ENCODE data around the gene IFT57. TPM values are rescaled to one million over a fixed set of nuclear protein-coding genes. Genes with fewer than 3 reads are reported as not detected.

Gene IFT57
- total and polyA plus RNA-seq, 7 experiments from 2014 or later = 18.0 to 48.1 (median 27.4) TPM

- DNase-seq (no peak), ATAC-seq (no peak)
- ChIA-PET CTCF (interaction anchor here (0.5 to 2.0 kb wide), 4 partner anchors 16 to 985 kb away, joined by 3 to 5 read pairs (median 4); no protein-coding TSS in a partner anchor), POLR2A (interaction anchor here (0.7 to 8.5 kb wide), 23 partner anchors 13 to 183 kb away, joined by 3 to 87 read pairs (median 4); no protein-coding TSS in a partner anchor)
- Mint-ChIP-seq H3K27me3 (no peaks in the 10 kb centered on the region), H3K4me1 (peaks cover 27 to 81% (median 62%) of the 10 kb centered on the region in 7 donors), H3K4me3 (peak overlapping the region; percentile 93 to 99 (median 97)), H3K36me3 (peaks cover 0 to 2% (median 0%) of the 10 kb centered on the region in 5 donors), H3K27ac (peak overlapping the region; percentile 95 to 100 (median 99)), H3K9me3 (no peaks in the 10 kb centered on the region)
- Histone ChIP-seq H3K4me1 (ENCODE audit: control insufficient read depth in 2 of 2, insufficient read depth in 2 of 2, low read length in 2 of 2) (peaks cover 21 to 24% of the 10 kb centered on the region in 2 donors), H3K27ac (ENCODE audit: low read depth, low read length) (peak overlapping the region; percentile 95), H3K36me3 (ENCODE audit: control insufficient read depth in 2 of 3, insufficient read depth in 3 of 3, low read length in 3 of 3) (no peaks in the 10 kb centered on the region), H3K4me3 (ENCODE audit: low read length) (peak overlapping the region; percentile 59), H3K27me3 (ENCODE audit: control insufficient read depth in 2 of 2, insufficient read depth in 2 of 2, low read length in 2 of 2) (no peaks in the 10 kb centered on the region), H3K9me3 (ENCODE audit: control insufficient read depth in 2 of 3, low read length in 3 of 3) (no peaks in the 10 kb centered on the region)
- intact Hi-C loops (cut with micrococcal nuclease) = loop anchor here (1.0 to 10.0 kb wide), 18 partner anchors 70 to 988 kb away; partner anchors contain the start of genes BBX (in 2 of the 2), TRAT1 (in 2 of the 2), CD47 (in 1 of the 2) and CIP2A (in 1 of the 2)
These were observed 785 bp upstream of the IFT57 start for GRCh38 chr3:108222853-108223565.

DNA sequence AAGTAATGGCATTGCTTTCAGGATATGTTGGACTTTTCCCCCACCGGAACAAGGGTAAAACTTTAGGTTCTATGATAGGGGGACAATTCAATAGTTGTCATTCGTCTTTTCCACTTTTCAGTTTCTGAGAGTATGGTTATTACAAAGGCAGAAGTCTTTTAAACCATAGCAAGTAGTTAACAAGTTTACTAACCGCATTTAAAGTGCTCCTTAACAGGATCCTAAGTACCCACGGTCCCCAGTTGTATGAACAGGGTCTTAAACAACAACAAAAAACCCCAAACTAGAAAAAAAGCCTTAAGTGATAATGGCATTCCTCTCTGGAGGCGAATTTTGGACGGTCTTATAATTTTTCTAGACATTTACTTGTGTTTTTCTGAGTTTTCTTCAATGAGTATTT lies 831 bp downstream of the IFT57 start:
- CTCF ChIA-PET = interaction anchor here (0.7 kb wide), 1 partner anchor 168 kb away, joined by 3 read pairs; no protein-coding TSS in a partner anchor
- H3K4me1 Mint-ChIP-seq = peaks cover 27 to 91% (median 69%) of the 10 kb centered on the region in 7 donors
- DNase-seq = peak in 1 of 9 donors; percentile 15

GRCh38 chr3:108219336-108219735 lies 2.9 kb downstream of the IFT57 start:
- ChIA-PET CTCF (no interaction called here), POLR2A (interaction anchor here (8.5 kb wide), 1 partner anchor 92 kb away, joined by 87 read pairs; no protein-coding TSS in a partner anchor)
- Histone ChIP-seq H3K36me3 (ENCODE audit: control insufficient read depth in 2 of 3, insufficient read depth in 3 of 3, low read length in 3 of 3) (no peaks in the 10 kb centered on the region), H3K4me3 (ENCODE audit: low read length) (no peak overlapping the region), H3K9me3 (ENCODE audit: control insufficient read depth in 2 of 3, low read length in 3 of 3) (no peaks in the 10 kb centered on the region), H3K27ac (ENCODE audit: low read depth, low read length) (peak overlapping the region; percentile 23), H3K4me1 (ENCODE audit: control insufficient read depth in 2 of 2, insufficient read depth in 2 of 2, low read length in 2 of 2) (peaks cover 19 to 21% of the 10 kb centered on the region in 2 donors), H3K27me3 (ENCODE audit: control insufficient read depth in 2 of 2, insufficient read depth in 2 of 2, low read length in 2 of 2) (no peaks in the 10 kb centered on the region)
- Mint-ChIP-seq H3K36me3 (peaks cover 0 to 19% (median 14%) of the 10 kb centered on the region in 5 donors), H3K4me3 (peak overlapping the region in 7 of 10 donors; percentile 2 to 99 (median 95)), H3K9me3 (peaks cover 0 to 5% (median 0%) of the 10 kb centered on the region in 11 donors), H3K27ac (peak overlapping the region in 6 of 9 donors; percentile 5 to 99 (median 65)), H3K27me3 (no peaks in the 10 kb centered on the region), H3K4me1 (peaks cover 28 to 81% (median 66%) of the 10 kb centered on the region in 7 donors)
- DNase-seq (no peak), ATAC-seq (no peak)
- intact Hi-C loops (cut with micrococcal nuclease) = no loop called here

More for the DNA sequence above, 831 bp downstream of the IFT57 start:
- H3K36me3 Mint-ChIP-seq = peaks cover 0 to 8% (median 8%) of the 10 kb centered on the region in 5 donors
- peak overlapping the region; percentile 95 for H3K27ac ChIP-seq (ENCODE audit: low read depth, low read length)
- intact Hi-C loops (cut with micrococcal nuclease) = loop anchor here (5.0 to 10.0 kb wide), 5 partner anchors 234 to 987 kb away; partner anchors contain the start of gene TRAT1 (in 2 of the 2)
- H3K27me3 Mint-ChIP-seq = no peaks in the 10 kb centered on the region
- H3K4me1 ChIP-seq (ENCODE audit: control insufficient read depth in 2 of 2, insufficient read depth in 2 of 2, low read length in 2 of 2) = peaks cover 24% of the 10 kb centered on the region in 2 donors
- no peak for ATAC-seq
- no peaks in the 10 kb centered on the region for H3K27me3 ChIP-seq (ENCODE audit: control insufficient read depth in 2 of 2, insufficient read depth in 2 of 2, low read length in 2 of 2)
- H3K27ac Mint-ChIP-seq = peak overlapping the region; percentile 95 to 100 (median 99)
- H3K36me3 ChIP-seq (ENCODE audit: control insufficient read depth in 2 of 3, insufficient read depth in 3 of 3, low read length in 3 of 3) = no peaks in the 10 kb centered on the region
- H3K4me3 Mint-ChIP-seq = peak overlapping the region; percentile 93 to 99 (median 97)
- POLR2A ChIA-PET = interaction anchor here (0.7 to 8.5 kb wide), 9 partner anchors 8 to 365 kb away, joined by 3 to 87 read pairs (median 6); no protein-coding TSS in a partner anchor
- peak overlapping the region; percentile 59 for H3K4me3 ChIP-seq (ENCODE audit: low read length)
- H3K9me3 Mint-ChIP-seq = peaks cover 0 to 3% (median 0%) of the 10 kb centered on the region in 11 donors
- no peaks in the 10 kb centered on the region for H3K9me3 ChIP-seq (ENCODE audit: control insufficient read depth in 2 of 3, low read length in 3 of 3)

- no peak for DNase-seq
- no peaks in the 10 kb centered on the region for H3K36me3 ChIP-seq (ENCODE audit: control insufficient read depth in 2 of 3, insufficient read depth in 3 of 3, low read length in 3 of 3)
- no peak overlapping the region for H3K4me3 ChIP-seq (ENCODE audit: low read length)
- H3K4me1 ChIP-seq (ENCODE audit: control insufficient read depth in 2 of 2, insufficient read depth in 2 of 2, low read length in 2 of 2) = peaks cover 14 to 16% of the 10 kb centered on the region in 2 donors
- peak overlapping the region in 1 of 9 donors; percentile 35 for H3K27ac Mint-ChIP-seq
- H3K36me3 Mint-ChIP-seq = peaks cover 0 to 23% (median 14%) of the 10 kb centered on the region in 5 donors
- peak overlapping the region; percentile 18 for H3K27ac ChIP-seq (ENCODE audit: low read depth, low read length)
- ATAC-seq = no peak
- no peaks in the 10 kb centered on the region for H3K27me3 ChIP-seq (ENCODE audit: control insufficient read depth in 2 of 2, insufficient read depth in 2 of 2, low read length in 2 of 2)
- H3K4me3 Mint-ChIP-seq = no peak overlapping the region
- ChIA-PET POLR2A (interaction anchor here (8.5 kb wide), 1 partner anchor 92 kb away, joined by 87 read pairs; no protein-coding TSS in a partner anchor), CTCF (no interaction called here)
- no peaks in the 10 kb centered on the region for H3K27me3 Mint-ChIP-seq
- intact Hi-C loops (cut with micrococcal nuclease) = no loop called here
- no peaks in the 10 kb centered on the region for H3K9me3 ChIP-seq (ENCODE audit: control insufficient read depth in 2 of 3, low read length in 3 of 3)
- H3K9me3 Mint-ChIP-seq = peaks cover 0 to 5% (median 0%) of the 10 kb centered on the region in 11 donors
- H3K4me1 Mint-ChIP-seq = peaks cover 23 to 76% (median 60%) of the 10 kb centered on the region in 7 donors
These were observed 3.4 kb downstream of the IFT57 start for GRCh38 chr3:108218811-108219210.

DNA sequence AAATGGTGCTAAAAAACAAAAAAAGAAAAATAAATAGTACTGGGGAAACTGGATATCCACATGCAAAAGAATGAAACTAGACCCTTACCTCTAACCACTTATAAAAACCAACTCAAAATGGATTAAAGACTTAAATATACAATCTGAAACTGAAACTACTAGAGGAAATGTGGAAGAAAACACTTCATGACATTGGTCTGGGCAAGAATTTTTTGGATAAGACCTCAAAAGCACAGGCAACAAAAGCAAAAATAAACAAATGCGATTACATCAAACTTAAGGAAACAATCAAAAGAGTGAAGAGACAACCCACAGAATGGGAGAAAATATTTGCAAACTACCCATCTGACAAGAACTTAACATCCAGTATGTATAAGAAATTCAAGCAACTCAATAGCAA lies 6.4 kb downstream of the IFT57 start:
- DNase-seq (no peak), ATAC-seq (no peak)
- Mint-ChIP-seq H3K27ac (peak overlapping the region in 6 of 9 donors; percentile 0 to 75 (median 12)), H3K4me3 (peak overlapping the region in 7 of 10 donors; percentile 21 to 61 (median 48)), H3K4me1 (peaks cover 6 to 46% (median 37%) of the 10 kb centered on the region in 7 donors), H3K9me3 (peaks cover 0 to 5% (median 0%) of the 10 kb centered on the region in 11 donors), H3K36me3 (peaks cover 6 to 50% (median 32%) of the 10 kb centered on the region in 5 donors), H3K27me3 (no peaks in the 10 kb centered on the region)
- ChIA-PET CTCF (no interaction called here), POLR2A (no interaction called here)
- Histone ChIP-seq H3K4me1 (ENCODE audit: control insufficient read depth in 2 of 2, insufficient read depth in 2 of 2, low read length in 2 of 2) (peaks cover 0 to 12% of the 10 kb centered on the region in 2 donors), H3K27me3 (ENCODE audit: control insufficient read depth in 2 of 2, insufficient read depth in 2 of 2, low read length in 2 of 2) (no peaks in the 10 kb centered on the region), H3K9me3 (ENCODE audit: control insufficient read depth in 2 of 3, low read length in 3 of 3) (no peaks in the 10 kb centered on the region), H3K4me3 (ENCODE audit: low read length) (no peak overlapping the region), H3K27ac (ENCODE audit: low read depth, low read length) (no peak overlapping the region), H3K36me3 (ENCODE audit: control insufficient read depth in 2 of 3, insufficient read depth in 3 of 3, low read length in 3 of 3) (no peaks in the 10 kb centered on the region)
- intact Hi-C loops (cut with micrococcal nuclease) = no loop called here

GRCh38 chr3:108209579-108209978 lies 12.6 kb downstream of the IFT57 start:
- POLR2A ChIA-PET = interaction anchor here (0.6 kb wide), 1 partner anchor 22 kb away, joined by 3 read pairs; no protein-coding TSS in a partner anchor
- no peak overlapping the region for H3K27ac ChIP-seq (ENCODE audit: low read depth, low read length)
- Mint-ChIP-seq H3K36me3 (peaks cover 14 to 75% (median 65%) of the 10 kb centered on the region in 5 donors), H3K4me3 (no peak overlapping the region), H3K9me3 (no peaks in the 10 kb centered on the region), H3K27ac (no peak overlapping the region), H3K27me3 (no peaks in the 10 kb centered on the region), H3K4me1 (peaks cover 0 to 7% (median 0%) of the 10 kb centered on the region in 7 donors)
- no peaks in the 10 kb centered on the region for H3K4me1 ChIP-seq (ENCODE audit: control insufficient read depth in 2 of 2, insufficient read depth in 2 of 2, low read length in 2 of 2)
- no peak for DNase-seq
- intact Hi-C loops (cut with micrococcal nuclease) = no loop called here
- H3K9me3 ChIP-seq (ENCODE audit: control insufficient read depth in 2 of 3, low read length in 3 of 3) = no peaks in the 10 kb centered on the region
- peaks cover 0 to 6% (median 0%) of the 10 kb centered on the region in 3 experiments for H3K36me3 ChIP-seq (ENCODE audit: control insufficient read depth in 2 of 3, insufficient read depth in 3 of 3, low read length in 3 of 3)
- no peaks in the 10 kb centered on the region for H3K27me3 ChIP-seq (ENCODE audit: control insufficient read depth in 2 of 2, insufficient read depth in 2 of 2, low read length in 2 of 2)
- ATAC-seq = no peak
- H3K4me3 ChIP-seq (ENCODE audit: low read length) = no peak overlapping the region
- CTCF ChIA-PET = no interaction called here

Data from naive thymus-derived CD4-positive, alpha-beta T cell (primary cell).